ENCODE data around the gene OR4D9. TPM values are rescaled to one million over a fixed set of nuclear protein-coding genes. Genes with fewer than 3 reads are reported as not detected.
A peak's percentile ranks its signal among the peaks of the same experiment; 100 is the strongest.

OR4D9 gene
- total and polyA plus RNA-seq, 2 of the 8 experiments (the other 6 are each of a cell fraction or from before 2014, with no cell fraction given): not detected

DNA sequence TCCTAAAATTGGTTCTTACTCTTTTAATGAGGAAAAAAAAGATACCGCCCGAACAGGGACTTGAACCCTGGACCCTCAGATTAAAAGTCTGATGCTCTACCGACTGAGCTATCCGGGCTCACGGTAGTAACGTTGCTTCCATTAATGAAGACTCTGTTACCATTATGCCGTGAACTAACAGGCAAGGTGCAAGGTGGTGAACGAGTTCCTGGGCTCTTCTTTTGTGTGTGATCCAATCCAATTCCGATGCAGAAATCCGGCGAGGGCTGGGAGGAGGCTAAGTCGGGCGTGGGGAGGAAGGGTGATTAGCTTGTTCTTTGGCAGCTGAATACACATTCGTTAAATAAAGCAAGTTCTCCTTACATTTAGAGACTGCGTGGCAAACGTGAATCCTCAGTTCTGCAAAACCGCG, 49.0 kb downstream of the OR4D9 start (continued):
- TF ChIP-seq RBBP5 (IDR thresholded peaks at IDR 0.05; ENCODE audit: borderline replicate concordance, low read depth, low read length): no peak
- no peak for TF ChIP-seq CHD2 (IDR thresholded peaks at IDR 0.05; ENCODE audit: low read length)
- TF ChIP-seq JUND (IDR thresholded peaks at IDR 0.05; ENCODE audit: low read length): no peak
- TF ChIP-seq CREB1 (IDR thresholded peaks at IDR 0.05): no peak
- no peak for TF ChIP-seq PHF8 (conservative IDR thresholded peaks at IDR 0.05; ENCODE audit: low read depth, low read length)
- TF ChIP-seq, protein P1, sequence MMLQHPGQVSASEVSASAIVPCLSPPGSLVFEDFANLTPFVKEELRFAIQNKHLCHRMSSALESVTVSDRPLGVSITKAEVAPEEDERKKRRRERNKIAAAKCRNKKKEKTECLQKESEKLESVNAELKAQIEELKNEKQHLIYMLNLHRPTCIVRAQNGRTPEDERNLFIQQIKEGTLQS (IDR thresholded peaks at IDR 0.05; ENCODE audit: insufficient read depth, low read depth, low read length): no peak
- no peak for TF ChIP-seq TAF1 (IDR thresholded peaks at IDR 0.05; ENCODE audit: low read depth, low read length)
- no peak for TF ChIP-seq TAF7 (optimal IDR thresholded peaks at IDR 0.05; ENCODE audit: borderline replicate concordance, low read depth, low read length)
- TF ChIP-seq RXRA (IDR thresholded peaks at IDR 0.05; ENCODE audit: insufficient read depth, low read depth, low read length): no peak
- peak; percentile 76; the same call in 1 of the 2 replicates for TF ChIP-seq CEBPB (IDR thresholded peaks at IDR 0.05; ENCODE audit: low read depth, low read length)
- no peak for TF ChIP-seq YY1 (IDR thresholded peaks at IDR 0.05; ENCODE audit: low read depth, low read length)
- no peak for TF ChIP-seq EGR1 (IDR thresholded peaks at IDR 0.05; ENCODE audit: borderline replicate concordance, low read depth, low read length)
- TF ChIP-seq CTBP2 (IDR thresholded peaks at IDR 0.05; ENCODE audit: borderline replicate concordance, insufficient read depth, insufficient read length, low read length): no peak
- TF ChIP-seq KDM1A (IDR thresholded peaks at IDR 0.05; ENCODE audit: borderline replicate concordance, low read length): no peak
- no peak for TF ChIP-seq HDAC2 (IDR thresholded peaks at IDR 0.05; ENCODE audit: borderline replicate concordance in 1 of 2, low read depth in 2 of 2, low read length in 2 of 2)
- TF ChIP-seq SP1 (IDR thresholded peaks at IDR 0.05; ENCODE audit: low read depth, low read length): no peak
- TF ChIP-seq EZH2 (IDR thresholded peaks at IDR 0.05; ENCODE audit: low read depth, low read length, severe bottlenecking): no peak
- TF ChIP-seq ASH2L (IDR thresholded peaks at IDR 0.05; ENCODE audit: low read length): no peak
- peak; percentile 31; the same call in 1 of the 2 replicates for TF ChIP-seq BRCA1 (IDR thresholded peaks at IDR 0.05; ENCODE audit: low read depth, low read length)
- no peak for TF ChIP-seq POLR2AphosphoS5 (IDR thresholded peaks at IDR 0.05; ENCODE audit: low read depth, low read length)
- no peak for TF ChIP-seq CBX8 (IDR thresholded peaks at IDR 0.05; ENCODE audit: borderline replicate concordance, low read depth, low read length)
- peak; percentile 51 for TF ChIP-seq SAP30 (IDR thresholded peaks at IDR 0.05; ENCODE audit: insufficient read depth, insufficient replicate concordance, low read length)
- TF ChIP-seq, protein P2, sequence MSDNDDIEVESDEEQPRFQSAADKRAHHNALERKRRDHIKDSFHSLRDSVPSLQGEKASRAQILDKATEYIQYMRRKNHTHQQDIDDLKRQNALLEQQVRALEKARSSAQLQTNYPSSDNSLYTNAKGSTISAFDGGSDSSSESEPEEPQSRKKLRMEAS (IDR thresholded peaks at IDR 0.05): no peak
- TF ChIP-seq NANOG (IDR thresholded peaks at IDR 0.05; ENCODE audit: insufficient read depth, low read depth, low read length, poor library complexity, severe bottlenecking): no peak
- TF ChIP-seq SIRT6 (IDR thresholded peaks at IDR 0.05; ENCODE audit: low read length): no peak

Data from H1 (cell line).